ENCODE results near the gene SEMA3C.

Gene SEMA3C

GRCh38 chr7:80729591-80730320 lies 189.1 kb downstream of the SEMA3C start:
- H3K27me3 ChIP-seq (ENCODE audit: control insufficient read depth, low read length) = no peaks in the 10 kb centered on the region
- no peaks in the 10 kb centered on the region for H3K4me1 ChIP-seq (ENCODE audit: control insufficient read depth, low read length)
- H3K9me3 ChIP-seq (ENCODE audit: control insufficient read depth, insufficient read depth, low read length) = no peaks in the 10 kb centered on the region
- no peaks in the 10 kb centered on the region for H4K20me1 ChIP-seq (ENCODE audit: control insufficient read depth, insufficient read depth, low read depth, low read length)
- H3K4me3 ChIP-seq (ENCODE audit: low read length) = no peak overlapping the region
- no peak overlapping the region for H3K4me2 ChIP-seq (ENCODE audit: low read length)
- no peaks in the 10 kb centered on the region for H3K36me3 ChIP-seq (ENCODE audit: control insufficient read depth, low read length)
- H3F3A ChIP-seq (ENCODE audit: control insufficient read depth, insufficient read depth) = no peaks in the 10 kb centered on the region
- H3K27ac ChIP-seq (ENCODE audit: low read depth, low read length) = no peak overlapping the region
- H3K9me2 ChIP-seq (replicated peaks; ENCODE audit: control insufficient read depth, low read length) = no peaks in the 10 kb centered on the region
- no peak for TF ChIP-seq EZH2phosphoT487 (IDR thresholded peaks at IDR 0.05; ENCODE audit: borderline replicate concordance, low read length)
- TF ChIP-seq, protein P1, sequence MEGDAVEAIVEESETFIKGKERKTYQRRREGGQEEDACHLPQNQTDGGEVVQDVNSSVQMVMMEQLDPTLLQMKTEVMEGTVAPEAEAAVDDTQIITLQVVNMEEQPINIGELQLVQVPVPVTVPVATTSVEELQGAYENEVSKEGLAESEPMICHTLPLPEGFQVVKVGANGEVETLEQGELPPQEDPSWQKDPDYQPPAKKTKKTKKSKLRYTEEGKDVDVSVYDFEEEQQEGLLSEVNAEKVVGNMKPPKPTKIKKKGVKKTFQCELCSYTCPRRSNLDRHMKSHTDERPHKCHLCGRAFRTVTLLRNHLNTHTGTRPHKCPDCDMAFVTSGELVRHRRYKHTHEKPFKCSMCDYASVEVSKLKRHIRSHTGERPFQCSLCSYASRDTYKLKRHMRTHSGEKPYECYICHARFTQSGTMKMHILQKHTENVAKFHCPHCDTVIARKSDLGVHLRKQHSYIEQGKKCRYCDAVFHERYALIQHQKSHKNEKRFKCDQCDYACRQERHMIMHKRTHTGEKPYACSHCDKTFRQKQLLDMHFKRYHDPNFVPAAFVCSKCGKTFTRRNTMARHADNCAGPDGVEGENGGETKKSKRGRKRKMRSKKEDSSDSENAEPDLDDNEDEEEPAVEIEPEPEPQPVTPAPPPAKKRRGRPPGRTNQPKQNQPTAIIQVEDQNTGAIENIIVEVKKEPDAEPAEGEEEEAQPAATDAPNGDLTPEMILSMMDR (IDR thresholded peaks at IDR 0.05; ENCODE audit: low read depth, low read length, poor library complexity, severe bottlenecking) = no peak
- no peaks in the 10 kb centered on the region for H3K79me2 ChIP-seq (ENCODE audit: control insufficient read depth, low read length)

- H4K20me1 ChIP-seq (ENCODE audit: control insufficient read depth, insufficient read depth, low read depth, low read length) = no peaks in the 10 kb centered on the region
- H3K27me3 ChIP-seq (ENCODE audit: control insufficient read depth, low read length) = no peaks in the 10 kb centered on the region
- no peaks in the 10 kb centered on the region for H3K79me2 ChIP-seq (ENCODE audit: control insufficient read depth, low read length)
- no peaks in the 10 kb centered on the region for H3K9me3 ChIP-seq (ENCODE audit: control insufficient read depth, insufficient read depth, low read length)
- H3K4me2 ChIP-seq (ENCODE audit: low read length) = no peak overlapping the region
- TF ChIP-seq EZH2phosphoT487 (IDR thresholded peaks at IDR 0.05; ENCODE audit: borderline replicate concordance, low read length) = no peak
- TF ChIP-seq, protein P1 (IDR thresholded peaks at IDR 0.05; ENCODE audit: low read depth, low read length, poor library complexity, severe bottlenecking) = no peak
- H3K4me1 ChIP-seq (ENCODE audit: control insufficient read depth, low read length) = no peaks in the 10 kb centered on the region
- no peaks in the 10 kb centered on the region for H3F3A ChIP-seq (ENCODE audit: control insufficient read depth, insufficient read depth)
- no peak overlapping the region for H3K4me3 ChIP-seq (ENCODE audit: low read length)
- no peaks in the 10 kb centered on the region for H3K9me2 ChIP-seq (replicated peaks; ENCODE audit: control insufficient read depth, low read length)
- H3K27ac ChIP-seq (ENCODE audit: low read depth, low read length) = no peak overlapping the region
- H3K36me3 ChIP-seq (ENCODE audit: control insufficient read depth, low read length) = no peaks in the 10 kb centered on the region
Measured at GRCh38 chr7:80726666-80727065, 192.2 kb downstream of the SEMA3C start.

DNA sequence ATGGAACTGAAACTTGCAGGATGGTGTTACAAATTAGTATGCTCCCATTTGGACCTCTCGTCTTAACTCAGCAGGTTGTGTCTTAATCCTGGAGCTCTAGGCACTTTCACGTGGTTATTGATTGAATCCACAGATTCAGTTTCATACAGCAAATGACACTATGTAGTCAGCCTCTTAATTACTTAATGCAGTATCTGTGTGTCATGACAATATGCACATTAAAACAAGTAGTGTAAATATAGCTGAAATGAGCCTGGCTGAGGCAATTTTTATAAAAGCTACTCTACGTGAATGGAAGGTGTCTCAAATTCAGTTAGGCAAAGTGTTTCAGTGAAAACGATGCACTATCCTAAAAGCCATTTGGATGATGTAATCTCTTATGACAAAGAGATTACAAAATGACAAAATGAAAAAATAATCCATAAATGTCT lies 193.7 kb downstream of the SEMA3C start:
- H3K4me1 ChIP-seq (ENCODE audit: control insufficient read depth, low read length) = no peaks in the 10 kb centered on the region
- no peaks in the 10 kb centered on the region for H3F3A ChIP-seq (ENCODE audit: control insufficient read depth, insufficient read depth)
- H3K4me2 ChIP-seq (ENCODE audit: low read length) = no peak overlapping the region
- H3K27ac ChIP-seq (ENCODE audit: low read depth, low read length) = no peak overlapping the region
- no peaks in the 10 kb centered on the region for H3K9me3 ChIP-seq (ENCODE audit: control insufficient read depth, insufficient read depth, low read length)
- no peaks in the 10 kb centered on the region for H3K36me3 ChIP-seq (ENCODE audit: control insufficient read depth, low read length)
- no peaks in the 10 kb centered on the region for H3K79me2 ChIP-seq (ENCODE audit: control insufficient read depth, low read length)
- H3K4me3 ChIP-seq (ENCODE audit: low read length) = no peak overlapping the region
- H3K27me3 ChIP-seq (ENCODE audit: control insufficient read depth, low read length) = no peaks in the 10 kb centered on the region
- no peaks in the 10 kb centered on the region for H4K20me1 ChIP-seq (ENCODE audit: control insufficient read depth, insufficient read depth, low read depth, low read length)
- H3K9me2 ChIP-seq (replicated peaks; ENCODE audit: control insufficient read depth, low read length) = no peaks in the 10 kb centered on the region
- no peak for TF ChIP-seq EZH2phosphoT487 (IDR thresholded peaks at IDR 0.05; ENCODE audit: borderline replicate concordance, low read length)
- TF ChIP-seq, protein P1 (IDR thresholded peaks at IDR 0.05; ENCODE audit: low read depth, low read length, poor library complexity, severe bottlenecking) = no peak

Measured in DOHH2 (cell line).